Stimulated activated CD8-positive, alpha-beta memory T cell treated with anti-CD3 and anti-CD28 coated beads, Interleukin-2, amount 100 ng/mL, for 1 hour (primary cell): ENCODE measurements around the gene SHOX.

Experiments used
- DNase-seq, 2 donors: peaks; one replicate each; pipeline ENCODE4 v3.0.0-alpha.2; 2020; ENCODE audit warnings: low read depth in 2 of 2

SHOX gene

DNA sequence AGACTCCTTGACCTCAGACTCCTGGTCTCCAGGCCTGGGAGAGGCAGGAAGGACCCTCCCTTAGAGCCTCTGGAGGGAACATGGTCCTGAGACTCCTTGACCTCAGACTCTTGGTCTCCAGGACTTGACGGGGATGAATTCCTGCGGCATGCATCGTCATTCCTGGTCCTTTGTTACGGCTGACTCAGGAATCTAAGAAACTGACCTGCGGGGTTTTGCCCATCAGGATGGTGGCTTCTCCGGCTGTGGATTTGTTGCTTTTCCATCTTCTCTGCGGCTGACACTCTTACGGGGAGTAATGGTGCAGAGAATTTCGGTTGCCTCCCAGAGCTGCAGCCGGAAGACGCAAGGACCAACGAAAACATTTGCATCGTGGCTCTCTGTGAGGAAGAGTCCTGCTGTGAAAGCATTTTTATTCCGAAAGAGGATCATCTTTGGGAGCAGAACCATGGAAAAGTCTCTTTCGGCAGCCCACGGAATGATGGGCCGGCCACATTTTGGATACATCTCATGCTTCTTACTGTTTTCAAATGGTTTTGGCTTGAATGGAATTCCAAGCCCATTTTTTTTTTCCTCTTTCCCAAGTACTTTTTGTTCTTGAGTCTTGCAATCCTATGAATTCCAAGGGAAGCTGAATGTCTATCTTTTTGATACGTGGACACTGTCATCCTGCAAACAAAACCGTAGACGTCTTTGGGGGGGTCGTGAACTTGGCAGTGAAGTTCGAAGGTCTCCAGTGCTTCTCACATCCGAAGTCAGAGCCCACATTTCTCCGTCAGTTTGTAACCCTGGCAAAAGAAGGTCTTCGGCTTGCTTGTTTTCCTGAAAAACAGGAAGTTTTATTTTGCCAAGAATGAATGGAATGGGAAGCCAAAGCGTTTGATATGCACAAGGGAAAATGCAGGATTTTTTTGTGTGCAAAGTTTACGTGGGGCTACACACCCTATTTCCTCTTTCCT is 36.5 kb downstream of the SHOX start:
- no peak for DNase-seq

DNA sequence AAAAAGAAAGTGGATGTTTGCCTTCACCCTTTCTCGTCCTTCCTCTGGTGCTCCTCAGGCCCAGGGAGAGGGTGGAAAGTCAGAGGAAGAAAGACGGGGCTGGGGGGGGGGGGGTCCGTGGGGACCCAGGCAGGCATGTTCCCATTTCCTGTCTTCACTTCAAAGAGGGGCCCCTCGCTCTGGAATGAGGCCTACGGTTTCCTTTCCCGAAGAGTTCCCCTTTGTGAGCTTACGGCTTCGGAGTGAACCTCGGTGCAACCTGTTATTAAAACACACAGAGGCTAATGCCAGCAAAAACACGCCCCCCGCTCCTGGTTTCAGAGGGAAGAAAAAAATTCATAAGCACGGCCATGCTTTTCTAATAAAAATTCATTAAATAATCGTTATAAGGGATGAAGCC is 40.1 kb downstream of the SHOX start:
- DNase-seq, result no peak

DNA sequence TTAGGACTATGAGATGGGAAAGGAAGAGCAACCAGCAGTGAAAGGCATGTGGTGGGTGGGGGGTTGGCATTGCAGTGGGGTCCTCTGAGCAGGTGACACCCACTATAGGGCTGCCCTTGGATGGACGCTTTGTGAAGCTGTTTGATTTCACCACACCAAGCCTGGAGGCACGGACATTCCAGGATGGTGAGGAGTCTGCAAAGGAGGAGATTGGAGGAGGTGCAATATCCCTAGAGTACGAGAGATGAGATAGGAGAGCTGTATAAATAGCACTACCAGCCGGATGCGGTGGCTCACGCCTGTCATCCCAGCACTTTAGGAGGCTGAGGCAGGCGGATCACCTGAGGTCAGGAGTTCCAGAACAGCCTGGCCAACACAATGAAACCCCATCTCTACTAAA is 42.3 kb downstream of the SHOX start:
- no peak for DNase-seq

DNA sequence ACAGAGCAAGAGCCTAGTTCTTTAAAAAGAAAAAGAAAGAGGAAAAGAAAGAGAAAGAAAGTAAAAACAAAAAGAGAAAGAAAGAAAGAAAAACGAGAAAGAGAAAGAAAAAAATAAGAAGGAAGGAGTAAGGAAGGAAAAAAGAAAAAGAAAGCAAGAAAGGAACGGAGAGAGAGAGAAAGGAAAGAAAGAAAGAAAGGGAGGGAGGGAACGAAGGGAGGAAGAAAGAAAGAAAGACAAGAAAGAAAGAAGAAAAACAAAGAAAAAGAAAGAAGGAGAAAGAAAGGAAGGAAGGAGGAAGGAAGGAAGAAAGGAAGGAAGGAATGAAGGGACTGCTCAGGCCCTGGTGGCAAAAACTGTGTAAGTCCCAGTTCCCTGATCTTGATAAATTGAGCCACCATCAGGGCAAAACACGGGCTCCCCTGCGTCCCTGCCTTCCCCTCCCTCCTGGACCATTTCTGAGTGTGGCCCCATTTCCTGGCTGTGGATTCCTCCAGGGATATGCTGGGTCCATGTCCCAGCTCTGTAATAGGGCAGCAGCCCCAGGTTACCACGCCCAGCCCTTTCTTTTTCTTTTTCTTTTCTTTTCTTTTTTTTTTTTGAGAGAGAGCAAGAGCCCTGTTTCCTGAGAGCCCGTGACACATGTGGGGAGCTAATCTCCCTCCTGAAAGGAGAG is 44.8 kb downstream of the SHOX start:
- no peak for DNase-seq

DNA sequence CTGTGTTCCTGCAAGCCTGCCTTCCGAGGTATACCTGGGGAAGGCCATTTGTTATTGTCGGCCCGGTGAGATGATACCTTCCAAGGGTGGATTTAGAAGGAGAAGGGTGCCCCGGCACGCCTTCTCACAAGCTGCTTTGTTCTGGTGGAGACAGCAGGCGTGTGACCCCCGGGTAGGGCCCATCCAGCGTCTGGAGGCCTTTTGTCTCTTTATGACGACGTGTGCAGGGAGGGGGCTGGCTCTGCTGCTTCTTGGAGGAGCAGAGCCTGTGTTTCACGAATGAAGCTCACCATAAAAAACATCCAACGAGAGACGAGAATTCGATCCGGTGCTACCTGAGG is 45.3 kb downstream of the SHOX start:
- no peak for DNase-seq

DNA sequence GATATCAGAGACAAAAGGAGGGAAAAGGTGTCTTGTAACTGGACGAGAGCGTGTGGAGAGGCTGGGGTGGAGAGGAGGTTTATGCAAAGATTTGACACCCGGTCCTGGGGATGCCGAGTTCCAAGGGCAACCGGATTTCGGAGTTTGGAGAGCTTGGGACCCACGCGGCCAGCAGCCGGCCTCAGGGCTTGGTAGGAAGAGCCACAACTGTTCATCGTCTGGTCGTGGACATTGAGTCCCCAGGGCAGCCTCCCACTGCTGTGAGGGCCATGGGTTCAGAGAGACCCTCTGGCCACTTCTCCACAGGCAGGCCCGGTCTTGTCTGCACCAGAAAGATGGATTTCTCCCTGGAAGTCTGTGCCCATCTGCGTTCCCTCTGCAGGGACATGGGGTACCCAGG is 46.8 kb downstream of the SHOX start:
- no peak for DNase-seq

DNA sequence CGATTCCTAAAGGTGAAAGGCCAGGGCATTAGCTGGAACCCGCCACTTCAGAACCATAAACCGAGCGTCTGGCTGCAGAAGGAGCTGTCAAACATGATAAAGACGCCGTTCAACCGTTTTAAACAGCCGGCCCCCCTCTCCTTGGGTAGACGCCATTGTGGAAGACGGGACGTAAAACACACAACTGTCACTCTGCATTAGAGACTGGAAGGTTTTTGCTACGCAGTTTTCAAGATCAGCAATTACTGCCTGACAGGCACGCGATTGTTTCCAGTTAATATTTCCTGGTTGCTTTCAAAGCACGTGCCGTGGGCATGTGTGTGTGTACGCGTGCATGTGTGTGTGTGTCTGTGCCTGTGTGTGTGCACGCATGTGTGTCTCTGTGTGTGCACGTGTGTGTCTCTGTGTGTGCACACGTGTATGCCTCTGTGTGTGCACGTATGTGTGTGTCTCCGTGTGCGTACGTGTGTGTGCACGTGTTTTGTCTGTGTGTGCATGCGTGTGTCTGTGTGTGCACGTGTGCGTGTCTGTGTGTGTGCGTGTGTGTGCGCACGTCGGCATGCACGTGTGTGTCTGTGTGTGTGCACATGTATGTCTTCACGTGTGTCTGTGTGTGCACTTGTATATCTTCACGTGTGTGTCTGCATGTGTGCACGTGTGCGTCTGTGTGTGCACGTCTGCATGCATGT is 48.8 kb downstream of the SHOX start:
- DNase-seq, result no peak

DNA sequence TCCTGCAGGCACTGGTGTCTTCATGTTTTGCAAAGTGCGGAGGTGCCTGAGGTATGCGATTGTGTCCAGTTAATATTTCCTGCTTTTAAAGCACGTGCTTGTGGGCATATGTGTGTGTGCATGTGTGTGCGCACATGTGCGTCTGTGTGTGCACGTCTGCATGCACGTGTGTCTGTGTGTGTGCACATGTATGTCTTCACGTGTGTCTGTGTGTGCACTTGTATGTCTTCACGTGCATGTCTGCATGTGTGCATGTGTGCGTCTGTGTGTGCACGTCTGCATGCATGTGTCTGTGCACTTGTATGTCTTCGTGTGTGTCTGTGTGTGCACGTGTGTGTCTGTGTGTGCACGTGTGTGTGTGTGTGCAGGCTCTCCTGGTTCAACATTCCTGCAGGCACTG is 49.5 kb downstream of the SHOX start:
- no peak for DNase-seq

DNA sequence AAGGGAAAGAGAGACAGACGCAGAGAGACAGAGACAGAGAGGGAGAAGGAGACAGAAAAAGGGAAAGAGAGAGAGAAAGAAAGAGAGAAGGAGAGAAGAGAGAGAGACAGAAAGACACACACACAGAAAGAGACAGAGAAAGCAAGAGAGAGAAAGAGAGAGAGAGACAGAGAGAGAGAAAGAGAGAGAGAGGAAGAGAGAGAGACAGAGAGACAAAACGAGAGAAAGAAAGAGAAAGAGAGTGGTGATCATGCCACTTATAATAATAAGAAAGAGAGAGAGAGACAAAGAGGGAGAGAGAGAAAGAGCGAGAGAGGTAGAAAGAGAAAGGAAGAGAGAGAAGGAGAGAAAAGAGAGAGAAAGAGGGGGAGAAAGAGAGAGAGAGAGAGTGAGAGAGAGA is 51.4 kb downstream of the SHOX start:
- no peak for DNase-seq

DNA sequence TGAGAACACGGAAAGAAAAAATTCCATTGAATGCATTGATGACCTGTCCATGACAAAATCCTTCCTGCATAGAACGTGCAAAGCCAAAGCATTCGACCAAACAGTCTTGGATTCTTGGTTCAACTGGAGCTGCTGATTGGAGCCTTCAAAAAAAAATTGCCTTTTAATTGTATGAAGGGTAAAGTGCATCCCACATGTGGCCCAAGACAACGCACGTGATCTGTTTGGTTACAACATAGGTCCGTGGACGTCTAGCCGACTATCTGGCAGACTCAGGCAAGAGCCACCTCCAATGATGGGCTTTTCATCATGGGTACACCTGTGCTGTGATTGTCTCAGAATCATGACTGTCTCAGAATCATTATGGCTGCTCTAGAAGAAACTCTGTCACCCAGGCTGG is 52.3 kb downstream of the SHOX start:
- DNase-seq, result no peak

DNA sequence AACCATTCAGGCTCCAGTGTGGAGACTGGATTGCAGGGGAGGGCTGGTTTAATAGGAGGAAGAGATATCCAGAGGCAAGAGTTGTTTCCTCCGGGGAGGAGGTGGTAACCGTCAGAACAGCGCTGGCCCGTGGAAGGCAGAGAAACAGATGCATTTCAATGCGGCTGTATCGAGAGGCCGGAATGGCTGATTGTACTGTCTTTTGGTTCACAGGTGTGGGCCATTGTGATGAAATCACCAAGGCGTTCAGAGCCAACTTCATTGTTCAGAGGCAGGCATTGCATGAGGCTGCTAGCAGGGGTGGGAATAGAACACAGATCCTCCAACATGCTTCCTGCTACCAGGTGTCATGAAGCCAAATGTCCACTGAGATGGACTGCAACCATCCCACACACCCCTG is 53.0 kb downstream of the SHOX start:
- no peak for DNase-seq

DNA sequence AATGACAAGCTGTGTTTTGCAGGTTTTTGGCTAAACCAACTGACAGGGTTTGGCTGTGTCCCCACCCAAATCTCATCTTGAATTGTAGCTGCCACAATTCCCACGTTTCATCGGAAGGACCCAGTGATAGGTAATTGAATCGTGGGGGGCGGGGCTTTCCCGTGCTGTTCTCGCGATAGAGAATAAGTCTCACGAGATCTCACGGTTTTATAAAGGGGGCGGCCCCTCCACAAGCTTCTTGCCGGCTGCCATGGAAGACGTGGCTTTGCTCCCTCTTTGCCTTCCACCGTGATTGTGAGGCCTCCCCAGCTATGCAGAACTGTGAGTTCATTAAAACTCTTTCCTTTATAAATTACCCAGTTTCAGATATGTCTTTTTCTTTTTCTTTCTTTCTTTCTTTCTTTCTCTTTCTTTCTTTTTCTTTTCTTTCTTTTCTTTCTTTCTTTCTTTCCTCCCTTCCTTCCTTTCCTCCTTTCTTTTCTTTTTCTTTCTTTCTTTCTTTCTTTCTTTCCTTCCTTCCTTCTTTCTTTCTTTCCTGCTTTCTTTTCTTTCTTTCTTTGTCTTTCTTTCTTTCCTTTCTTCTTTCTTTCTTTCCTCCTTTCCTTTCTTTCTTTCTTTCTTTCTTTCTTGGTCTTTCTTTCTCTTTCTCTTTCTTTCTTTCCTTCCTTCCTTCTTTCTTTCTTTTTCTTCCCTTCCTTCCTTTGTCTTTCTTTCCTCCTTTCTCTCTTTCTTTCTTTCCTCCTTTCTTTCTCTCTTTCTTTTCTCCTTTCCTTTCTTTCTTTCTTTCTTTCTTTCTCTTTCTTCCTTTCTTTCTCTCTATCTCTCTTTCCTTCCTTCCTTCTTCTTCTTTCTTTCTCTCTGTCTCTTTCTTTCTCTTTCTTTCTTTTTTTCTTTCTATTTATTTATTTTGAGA is 54.8 kb downstream of the SHOX start:
- no peak for DNase-seq

DNA sequence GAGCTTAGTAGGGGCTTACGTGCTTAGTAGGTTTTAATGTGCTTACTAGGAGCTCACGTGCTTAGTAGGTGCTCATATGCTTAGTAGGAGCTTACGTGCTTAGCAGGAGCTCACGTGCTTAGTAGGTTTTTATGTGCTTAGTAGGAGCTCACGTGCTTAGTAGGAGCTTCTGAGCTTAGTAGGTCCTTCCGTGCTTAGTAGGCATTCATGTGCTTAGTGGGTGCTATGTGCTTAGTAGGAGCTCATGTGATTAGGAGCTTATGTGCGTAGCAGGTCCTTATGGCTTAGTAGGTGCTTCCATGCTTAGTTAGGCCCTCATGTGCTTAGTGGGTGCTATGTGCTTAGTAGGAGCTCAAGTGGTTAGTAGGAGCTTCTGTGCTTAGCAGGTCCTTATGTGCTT is 59.4 kb downstream of the SHOX start:
- no peak for DNase-seq

DNA sequence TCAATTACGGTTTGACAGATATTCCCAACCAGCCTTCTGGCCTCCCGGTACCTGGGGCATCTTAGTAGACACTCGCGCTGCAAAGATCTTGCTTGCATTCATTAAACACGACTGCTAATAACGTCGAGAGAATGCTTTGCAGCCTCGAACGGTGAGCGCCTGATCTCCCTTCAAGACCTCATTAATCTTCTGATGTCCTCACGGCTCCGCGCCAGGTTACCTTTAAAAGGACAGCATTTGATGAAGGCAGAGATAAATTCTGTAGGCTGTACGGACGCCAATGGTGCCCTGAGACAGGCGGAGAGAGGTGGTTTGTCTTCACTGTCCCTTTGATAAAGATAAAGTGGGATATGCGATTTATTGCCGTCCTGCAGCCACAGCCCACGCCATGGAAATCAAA is 64.2 kb downstream of the SHOX start:
- DNase-seq, result no peak

DNA sequence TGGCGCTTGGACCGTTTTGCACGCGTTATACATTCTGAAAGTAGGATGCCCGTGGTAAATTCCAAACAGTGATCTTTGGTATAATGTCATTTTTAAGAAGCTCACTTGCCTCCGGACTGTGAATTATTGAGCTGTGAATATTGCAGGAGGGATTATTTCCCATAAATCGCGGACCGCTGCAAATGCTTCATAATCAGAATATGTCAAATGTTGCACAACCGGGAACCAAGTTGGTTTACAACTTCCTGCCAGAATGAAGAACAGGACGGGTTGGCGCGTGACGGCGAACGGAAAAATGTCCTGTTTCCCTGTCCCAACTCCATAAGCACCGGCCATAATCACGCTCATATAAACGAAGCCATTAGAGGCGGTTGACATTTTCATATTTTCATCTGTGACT is 67.6 kb downstream of the SHOX start:
- no peak for DNase-seq

DNA sequence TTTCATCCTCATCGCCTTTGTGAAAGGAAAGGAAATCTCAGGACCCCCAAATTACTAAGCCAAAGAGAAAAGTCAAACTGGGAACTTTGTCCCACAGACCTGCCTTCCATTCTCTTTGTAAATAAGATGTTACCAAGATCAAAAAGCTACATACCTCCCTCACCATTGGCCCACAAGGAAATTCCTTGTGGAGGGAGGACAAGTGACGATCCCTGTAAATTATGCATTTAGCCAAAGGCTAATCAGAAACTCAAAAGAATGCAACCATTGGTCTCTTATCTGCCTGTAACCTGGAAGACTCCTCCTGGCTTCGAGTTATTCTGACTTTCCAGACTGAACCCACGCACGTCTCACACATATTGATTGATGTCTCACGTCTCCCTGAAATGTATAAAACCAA is 70.3 kb downstream of the SHOX start:
- DNase-seq, result no peak

DNA sequence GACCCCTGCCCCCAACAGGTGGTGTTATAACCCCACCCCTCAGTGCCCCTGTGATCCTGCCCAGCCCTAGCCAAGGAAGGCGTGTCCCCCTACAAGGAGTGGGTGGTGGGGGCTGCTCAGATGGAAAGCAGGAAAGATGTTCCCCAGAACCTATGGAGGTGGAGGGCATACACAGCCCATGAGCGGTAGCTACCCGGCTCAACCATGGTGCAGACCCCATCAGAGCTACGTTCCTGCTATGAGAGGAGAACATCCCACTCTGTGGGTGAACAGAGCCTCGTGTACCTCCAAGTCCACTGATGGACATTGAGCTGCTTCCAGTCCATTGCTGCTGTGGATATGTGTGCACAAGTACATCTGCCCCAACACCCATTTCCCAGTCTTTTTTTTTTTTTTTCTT is 71.1 kb downstream of the SHOX start:
- no peak for DNase-seq

DNA sequence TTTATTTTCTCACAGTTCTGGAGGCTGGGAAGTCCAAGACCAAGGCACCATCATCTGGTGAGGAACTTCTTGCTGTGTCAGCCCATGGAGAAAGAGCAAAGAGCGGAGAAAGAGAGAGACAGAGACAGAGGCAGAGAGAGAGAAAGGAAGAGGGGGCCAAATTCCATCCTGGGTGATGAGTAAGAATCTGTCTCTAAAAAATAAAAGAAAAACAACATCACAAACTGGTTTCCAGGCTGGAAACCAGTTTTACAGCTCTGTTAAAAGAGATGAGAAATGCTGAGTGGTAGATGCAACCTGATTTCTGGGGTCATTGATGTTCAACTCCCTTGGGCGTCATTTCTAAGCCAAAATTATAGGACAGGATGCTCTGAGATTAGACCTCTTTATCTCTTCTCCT is 72.9 kb downstream of the SHOX start:
- no peak for DNase-seq

DNA sequence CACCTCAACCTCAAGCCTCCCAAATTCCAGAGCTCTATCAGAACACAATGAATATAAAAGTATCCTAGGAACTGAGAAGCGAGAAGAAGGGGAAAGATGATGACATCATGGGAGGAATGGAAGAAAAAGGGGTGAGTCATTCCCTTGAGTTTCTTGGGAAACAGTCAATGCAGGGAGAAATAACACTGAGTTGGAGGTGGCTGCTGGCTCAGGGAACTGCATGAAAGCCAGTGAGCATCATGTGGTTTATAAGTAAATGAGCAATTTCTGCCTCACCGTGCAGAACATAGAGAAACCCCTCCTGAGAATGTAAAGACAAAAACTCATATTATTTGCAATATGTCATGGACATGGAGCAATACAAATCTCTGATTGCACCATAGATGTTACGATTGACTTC is 73.3 kb downstream of the SHOX start:
- no peak for DNase-seq
